GM19455 (cell line): ENCODE results near the gene GARS1.
"Not testable (repeated sequence)": the region's sequence is repeated elsewhere in the genome, so short reads cannot be mapped to it uniquely, and the experiment has no call there.

Experiments
- ATAC-seq: cut with Tn5 transposase; IDR thresholded peaks from one replicate; pipeline ENCODE4 v1.9.1; 2021; ENCODE audit not compliant: unreplicated experiment

Gene GARS1

DNA sequence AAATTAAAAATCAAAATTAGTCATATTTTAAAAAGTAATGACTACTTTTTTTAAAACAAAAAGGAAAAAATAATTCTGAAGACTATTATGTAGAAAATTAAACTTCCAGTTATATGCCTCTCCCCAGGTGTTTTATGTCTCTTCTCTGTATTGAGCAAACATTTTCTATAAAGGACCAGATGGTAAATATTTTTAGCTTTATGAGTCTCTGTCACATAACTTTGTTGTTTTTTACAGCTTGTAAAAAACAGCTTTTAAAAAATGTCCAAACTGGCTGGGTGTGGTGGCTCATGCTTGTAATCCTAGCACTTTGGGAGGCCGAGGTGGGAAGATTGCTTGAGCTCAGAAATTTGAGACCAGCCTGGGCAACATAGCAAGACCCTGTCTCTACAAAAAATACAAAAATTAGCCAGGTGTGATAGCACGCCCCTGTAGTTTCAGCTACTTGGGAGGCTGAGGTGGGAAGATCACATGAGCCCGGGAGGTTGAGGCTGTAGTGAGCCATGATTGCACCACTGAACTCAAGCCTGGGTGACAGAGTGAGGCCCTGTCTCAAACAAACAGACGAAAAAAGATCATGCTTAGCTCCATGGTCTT, 23.5 kb downstream of the GARS1 start:
- no peak for ATAC-seq

DNA sequence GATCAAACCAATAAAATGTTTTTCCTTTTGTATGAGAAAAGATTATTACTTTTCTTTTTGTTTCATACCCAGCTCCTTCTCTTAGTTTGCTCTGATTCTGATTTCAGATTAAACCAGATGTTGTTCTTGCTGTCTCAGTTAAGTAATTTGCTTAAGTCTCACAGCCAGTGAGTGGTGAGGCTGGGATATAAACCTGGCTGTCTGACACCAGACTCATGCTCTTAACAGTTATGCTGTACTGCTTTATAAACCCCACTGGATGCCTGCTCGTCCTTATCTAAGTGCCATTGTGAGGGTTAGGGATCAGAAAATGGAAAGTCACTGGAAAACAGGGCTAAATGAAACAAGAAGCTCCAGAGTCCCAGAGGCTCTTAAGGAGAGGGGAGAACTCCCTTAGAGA, 24.3 kb downstream of the GARS1 start:
- ATAC-seq: no peak

DNA sequence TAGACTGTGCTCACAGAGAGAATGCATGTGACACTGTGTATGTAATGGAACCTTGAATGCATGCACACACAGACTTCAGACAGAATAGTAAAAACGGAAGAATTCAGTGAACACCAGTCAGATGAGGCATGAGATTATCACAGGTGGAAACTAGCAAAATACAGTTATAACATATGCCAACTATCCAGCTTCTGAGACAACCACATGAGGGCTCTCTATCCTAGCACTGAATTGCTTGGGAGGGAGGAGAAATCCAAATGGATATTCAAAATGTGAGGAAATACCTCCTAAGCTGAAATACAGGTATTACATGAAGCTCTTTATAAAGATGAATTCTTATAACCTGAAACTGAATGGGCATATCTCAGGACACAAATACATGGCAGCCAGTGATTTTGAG, 30.6 kb downstream of the GARS1 start:
- ATAC-seq: no peak

DNA sequence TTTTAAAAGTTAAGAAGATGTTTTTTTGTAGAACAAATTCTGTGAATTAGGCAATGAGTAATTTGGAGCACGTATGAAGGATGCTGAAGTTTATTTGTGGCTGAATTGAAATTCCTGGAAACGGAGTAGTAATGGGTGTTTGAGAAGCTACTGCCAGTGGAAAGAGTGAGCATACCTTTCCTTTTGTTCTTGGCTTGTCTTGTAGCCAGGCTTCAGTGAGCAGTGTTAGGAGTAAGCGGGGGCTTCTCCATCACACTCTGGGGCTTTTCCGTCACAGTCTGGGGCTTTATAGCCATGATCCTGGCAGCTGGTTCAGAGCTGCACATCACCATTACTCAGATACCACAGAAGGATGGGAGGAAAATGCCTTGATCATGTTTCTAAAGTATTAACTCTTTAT, 32.3 kb downstream of the GARS1 start:
- ATAC-seq: no peak

DNA sequence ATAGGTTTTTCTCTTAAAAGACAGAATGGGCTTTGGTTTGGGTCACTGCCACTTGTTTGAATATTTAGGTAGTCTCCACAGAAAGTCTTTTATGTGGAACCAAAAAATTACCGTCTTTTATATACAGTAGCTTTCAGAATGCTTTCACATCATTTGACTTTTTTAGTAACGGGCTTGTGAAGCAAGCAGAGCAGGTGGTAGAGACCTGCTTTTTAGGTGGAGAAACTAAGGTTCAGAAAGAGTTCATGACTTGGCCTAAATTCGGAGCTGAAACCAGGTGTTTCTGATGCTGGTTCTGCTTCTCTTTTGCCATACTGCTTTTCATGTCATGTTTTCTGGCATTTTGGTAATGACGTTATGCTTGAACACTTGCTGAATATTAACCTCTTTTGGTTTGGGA, 36.3 kb downstream of the GARS1 start:
- peak; percentile 59 for ATAC-seq

DNA sequence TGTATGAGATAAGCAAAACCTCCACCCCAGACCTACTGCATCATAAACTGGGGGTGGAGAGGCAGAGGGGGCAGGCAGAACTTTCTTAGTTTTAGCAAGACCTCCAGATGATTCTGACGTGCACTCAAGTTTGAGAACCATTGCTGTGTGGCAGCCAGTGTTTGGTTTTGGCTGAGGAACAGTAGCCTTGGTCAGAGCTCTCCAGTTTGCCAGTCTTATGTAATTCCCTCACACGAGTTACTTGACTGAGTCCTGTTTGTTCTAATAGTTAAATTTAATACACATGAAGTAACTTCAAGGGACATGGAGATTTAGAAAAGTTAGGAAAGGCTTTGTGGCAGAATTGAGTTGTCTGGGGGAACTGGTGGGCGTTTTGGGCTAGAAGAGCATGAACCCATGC, 38.5 kb downstream of the GARS1 start:
- no peak for ATAC-seq

DNA sequence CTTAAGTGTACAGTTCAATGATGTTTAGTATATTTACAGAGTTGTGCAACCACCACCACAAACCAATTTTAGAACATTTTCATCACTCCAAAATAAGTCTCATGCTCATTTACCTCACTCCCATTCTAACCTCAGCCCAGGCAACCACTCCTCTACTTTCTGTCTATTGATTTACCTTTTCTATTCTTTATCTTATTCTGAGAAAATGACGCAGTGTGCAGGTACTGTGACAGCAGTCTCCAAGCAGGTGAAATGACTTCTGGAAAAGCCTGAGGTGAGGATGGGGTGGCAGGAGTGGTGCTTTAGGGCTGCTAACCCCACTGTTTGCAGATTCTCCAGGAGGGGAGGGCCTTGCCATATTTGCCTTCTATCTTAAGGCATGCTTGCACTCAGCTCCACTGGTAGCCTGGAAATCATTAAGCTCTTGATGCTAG, 39.5 kb downstream of the GARS1 start:
- ATAC-seq: no peak

DNA sequence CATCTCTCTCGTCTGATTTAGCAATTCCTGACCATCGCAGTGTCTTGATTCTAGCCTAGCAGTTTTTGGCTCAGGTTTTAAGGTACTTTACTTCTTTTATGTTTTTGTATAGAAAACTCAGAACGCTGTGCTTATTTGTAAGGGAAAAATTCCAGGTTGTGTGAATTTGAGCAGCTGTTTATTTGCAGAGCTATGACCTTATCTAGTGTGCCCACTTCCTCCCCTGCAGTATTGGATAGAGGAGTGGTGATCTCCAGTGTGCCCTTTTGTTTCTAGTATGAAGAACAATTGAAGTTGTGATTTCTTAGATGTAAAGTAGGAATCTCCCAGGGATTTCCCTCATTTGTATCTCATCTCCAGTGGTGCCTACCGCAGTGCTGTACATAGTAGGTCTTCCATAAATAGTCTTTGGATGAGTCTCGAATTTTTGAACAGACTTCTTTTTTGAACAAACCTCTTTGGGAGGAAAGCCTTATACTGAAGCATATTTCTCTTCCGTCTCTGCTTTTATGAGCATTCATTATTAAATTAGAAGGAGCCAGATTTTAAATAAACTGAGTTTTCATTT, 40.0 kb downstream of the GARS1 start:
- no peak for ATAC-seq

DNA sequence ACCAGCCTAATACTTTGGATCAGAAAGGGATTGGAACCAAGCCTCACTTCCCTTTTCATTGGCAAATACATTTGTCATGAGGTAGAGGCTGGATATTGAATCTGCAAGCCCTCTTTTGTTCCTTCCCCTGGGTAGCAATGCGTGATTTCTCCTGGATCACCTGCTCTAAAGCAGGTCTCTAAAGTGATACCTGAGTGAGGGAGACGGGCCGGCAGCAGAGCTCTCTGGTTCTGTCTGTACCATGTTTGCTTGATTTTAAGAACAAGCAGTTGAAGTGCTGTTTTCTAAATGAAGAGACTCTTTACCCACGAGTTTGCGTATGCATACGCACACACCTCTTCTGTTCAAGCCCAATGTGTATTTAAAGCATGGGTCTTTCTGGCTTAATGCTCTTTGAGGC, 41.1 kb downstream of the GARS1 start:
- ATAC-seq: no peak

DNA sequence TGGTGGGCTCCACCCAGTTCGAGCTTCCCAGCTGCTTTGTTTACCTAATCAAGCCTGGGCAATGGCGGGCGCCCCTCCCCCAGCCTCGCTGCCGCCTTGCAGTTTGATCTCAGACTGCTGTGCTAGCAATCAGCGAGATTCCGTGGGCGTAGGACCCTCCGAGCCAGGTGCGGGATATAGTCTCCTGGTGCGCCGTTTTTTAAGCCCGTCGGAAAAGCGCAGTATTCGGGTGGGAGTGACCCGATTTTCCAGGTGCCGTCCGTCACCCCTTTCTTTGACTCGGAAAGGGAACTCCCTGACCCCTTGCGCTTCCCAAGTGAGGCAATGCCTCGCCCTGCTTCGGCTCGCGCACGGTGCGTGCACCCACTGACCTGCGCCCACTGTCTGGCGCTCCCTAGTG, 47.6 kb downstream of the GARS1 start:
- ATAC-seq: not testable (repeated sequence)

DNA sequence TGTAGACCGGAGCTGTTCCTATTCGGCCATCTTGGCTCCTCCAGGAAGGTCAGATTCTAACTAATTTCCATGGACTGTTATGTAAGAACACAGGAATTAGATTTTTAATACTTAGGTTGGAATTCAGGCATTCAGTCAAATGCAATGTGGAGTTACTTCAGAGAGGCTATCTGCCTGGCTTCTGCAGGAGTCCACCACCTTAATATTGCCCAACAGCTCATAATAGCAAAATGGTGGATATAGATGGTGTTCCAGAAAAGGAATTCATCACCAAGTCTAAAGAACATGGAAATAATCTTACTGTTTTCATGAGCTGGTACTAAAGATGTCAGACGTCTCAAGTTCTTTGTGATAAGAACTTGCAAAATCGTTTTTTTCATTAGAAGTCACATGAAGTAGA, 48.1 kb downstream of the GARS1 start:
- ATAC-seq: no peak

DNA sequence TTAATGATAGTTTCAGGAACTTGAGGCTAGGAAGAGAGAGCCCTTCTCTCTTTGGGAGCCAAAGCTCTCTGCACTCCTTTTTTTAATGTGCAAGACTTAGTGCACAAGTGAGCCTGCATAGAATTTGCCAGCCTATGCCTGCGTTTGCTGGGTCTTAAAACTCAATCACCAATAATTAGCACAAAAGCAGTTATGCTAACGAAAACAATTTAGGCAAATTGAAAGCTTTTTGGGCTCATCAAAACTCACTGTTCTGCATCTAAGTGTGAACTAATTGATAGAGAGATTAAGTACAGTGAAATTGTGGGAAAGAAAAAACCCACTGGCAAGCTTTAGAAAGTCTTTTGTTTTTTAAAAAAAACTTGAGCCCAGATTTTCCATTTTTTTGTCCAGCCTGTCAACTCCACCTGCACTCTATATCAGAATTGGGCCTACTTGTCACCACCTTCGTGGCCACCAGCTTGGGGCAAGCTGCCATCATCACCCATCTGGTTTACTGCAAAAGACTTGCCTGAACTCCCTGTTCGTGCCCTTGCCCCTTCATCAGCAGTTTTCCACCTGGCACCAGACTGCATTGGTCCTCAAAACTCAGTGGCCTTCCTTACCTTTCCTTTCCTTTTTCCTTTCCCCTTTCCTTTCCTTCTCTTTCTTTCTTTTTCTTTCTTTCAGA, 49.7 kb downstream of the GARS1 start:
- ATAC-seq: no peak

DNA sequence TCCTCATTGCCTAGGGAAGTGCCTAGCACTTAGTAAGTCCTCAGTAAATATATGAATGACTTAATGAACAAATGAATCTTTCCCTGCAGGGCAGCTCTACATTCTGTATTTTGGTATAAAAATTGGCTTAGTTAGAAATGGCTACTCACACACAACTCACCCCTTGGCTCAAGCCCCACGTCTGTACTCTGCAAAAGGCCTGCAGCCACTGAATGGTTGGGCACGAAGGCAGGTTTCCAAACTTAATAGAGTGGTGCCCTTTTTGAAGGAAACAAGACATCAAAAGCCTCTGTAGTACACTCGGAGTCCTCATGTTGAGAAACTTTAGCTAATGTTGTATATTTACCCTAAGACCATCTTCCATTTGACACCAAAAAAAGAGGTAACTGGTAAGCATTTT, 51.0 kb downstream of the GARS1 start:
- no peak for ATAC-seq

DNA sequence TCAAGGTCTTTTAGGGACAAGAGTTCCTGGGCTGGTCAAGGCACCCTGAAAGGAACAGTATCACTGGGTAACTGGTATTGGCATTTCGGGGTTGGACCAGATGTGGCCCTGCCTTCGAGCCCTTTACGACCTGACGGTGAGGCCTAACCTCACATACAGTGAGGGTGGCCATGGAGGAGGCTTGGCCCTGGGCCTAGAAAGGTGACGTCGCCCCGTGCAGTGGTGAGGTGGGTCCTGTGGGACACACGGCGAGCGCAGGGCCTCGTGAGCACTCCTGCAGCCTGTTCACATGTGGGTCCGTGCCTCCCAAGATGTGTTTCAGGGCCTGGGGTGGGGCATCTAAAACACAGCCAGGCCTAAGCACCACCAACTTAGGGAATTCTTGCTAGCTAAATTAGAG, 51.5 kb downstream of the GARS1 start:
- ATAC-seq: no peak

DNA sequence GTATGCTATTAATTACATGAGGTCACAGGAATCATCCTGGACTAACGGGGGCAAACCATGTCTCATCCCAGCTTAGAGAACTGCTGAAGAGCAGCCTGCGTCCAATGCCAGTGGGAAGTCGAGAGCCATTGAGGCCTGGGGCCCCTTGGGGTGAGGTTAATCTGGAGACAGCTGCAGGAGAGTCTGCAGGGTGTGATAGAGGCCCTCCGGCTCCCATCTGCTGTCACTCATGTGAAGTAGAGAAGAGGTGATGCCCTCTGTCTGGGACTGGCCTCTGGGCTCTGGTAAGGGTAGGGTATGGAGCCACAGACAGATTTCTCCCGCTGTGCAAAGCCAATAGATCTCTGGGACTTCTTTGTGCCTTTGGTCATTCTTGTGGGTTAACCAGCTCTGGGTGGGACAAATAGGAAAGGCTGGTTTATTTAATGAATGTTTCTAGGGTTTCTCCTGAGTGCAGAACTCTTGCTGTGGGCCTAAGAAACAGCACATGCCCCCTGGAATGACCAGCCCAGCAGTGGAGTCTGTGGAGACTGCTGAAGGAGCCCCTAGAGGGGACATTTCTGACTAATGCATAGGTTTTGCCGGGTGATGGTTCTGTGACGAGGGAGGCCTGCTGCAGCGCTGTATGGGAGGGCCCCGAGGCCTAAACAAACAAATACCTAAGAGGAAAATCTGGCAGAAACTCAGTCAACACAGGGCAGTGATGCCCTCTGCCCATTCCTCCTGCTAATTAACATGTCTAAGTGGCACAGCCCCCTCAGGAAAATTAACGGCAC, 53.1 kb downstream of the GARS1 start:
- no peak for ATAC-seq

DNA sequence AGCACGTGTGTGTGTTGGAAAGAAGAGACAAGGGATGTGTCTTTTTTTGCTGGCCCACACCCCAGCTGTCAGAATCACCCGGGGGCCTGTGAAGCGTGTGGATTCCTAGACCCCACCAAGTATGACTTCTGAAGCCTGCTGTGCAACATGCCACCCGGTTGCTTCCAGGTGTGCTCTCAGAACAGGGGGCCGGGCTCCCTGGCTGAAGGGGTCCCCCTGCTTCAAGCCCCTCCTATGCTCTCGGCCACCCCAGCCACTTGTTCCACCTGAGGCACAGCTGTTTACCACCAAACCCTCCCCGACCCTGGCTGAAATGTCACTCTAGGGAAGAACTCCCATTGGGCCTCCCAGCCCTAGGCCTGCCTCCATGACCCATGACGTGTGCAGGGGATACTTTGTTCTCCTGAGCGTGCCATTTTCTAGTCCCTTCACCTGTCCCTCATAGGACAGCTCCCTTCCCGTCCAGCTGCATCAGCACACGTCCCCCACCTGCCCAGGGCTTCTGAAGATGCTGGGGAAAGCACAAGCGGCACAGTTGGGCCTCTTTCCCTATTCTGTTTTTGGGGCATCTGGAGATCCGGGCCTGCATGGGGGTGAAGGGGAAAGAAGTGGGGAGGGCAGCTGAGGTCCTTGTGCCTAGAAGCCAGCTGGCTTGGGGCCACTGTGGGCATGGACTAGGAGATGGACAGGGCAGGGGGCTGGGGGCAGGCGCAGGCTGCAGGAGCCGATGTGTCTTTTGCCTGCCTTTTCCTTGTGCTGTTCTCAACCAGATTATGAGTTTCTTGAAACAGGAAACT, 54.3 kb downstream of the GARS1 start:
- no peak for ATAC-seq

DNA sequence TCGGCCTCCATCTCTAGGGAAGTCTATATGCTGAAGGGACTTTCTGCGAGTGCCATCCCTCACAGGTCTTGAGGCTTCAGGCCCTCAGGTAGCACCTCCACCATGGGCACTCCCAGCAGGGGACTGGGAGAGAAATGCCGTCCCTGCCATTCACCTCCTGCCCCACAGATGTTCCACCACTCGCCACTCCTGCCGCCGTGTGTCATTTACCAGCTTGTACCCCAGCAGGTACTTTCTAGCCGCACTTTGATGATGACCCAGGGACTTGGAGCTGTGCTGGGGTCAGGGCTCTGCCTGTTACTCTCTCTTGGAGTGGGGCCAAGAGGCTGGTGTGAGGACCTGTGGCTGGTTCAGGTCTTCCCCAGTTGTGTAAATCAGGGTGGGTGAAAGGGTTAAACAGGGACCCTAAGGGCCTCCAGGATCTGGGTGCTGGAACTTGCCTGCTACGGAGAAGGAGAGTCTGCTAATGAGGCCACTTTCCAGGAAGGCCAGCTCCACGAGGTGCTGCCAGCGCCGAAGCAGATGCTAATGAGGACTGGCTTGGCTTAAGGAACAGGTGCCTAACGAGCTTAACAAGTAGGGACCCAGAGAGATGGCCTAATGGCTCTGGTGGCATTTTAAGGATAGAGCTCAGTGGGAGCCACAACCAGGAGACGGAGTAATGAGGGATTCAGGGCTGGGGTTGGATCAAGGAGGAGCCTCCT, 55.2 kb downstream of the GARS1 start:
- no peak for ATAC-seq

DNA sequence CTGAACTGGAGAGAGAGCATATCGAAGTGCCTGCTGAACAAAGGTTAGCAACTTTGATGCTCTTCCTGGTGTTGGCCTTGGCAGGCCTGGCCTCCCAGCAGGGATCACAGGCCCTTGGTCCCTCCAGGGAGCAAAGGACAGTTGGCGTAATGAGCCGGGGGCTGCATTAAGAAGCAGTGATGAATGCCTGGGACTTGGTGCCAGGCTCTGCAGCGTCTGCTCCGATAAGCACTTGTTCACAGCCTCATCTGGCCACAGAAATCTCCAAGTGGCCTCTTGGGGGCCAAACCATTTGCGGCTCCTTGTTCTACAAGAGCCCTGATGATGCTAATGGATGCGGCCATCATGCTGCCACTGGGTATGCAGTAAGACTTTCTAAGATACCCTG, 55.7 kb downstream of the GARS1 start:
- ATAC-seq: no peak

DNA sequence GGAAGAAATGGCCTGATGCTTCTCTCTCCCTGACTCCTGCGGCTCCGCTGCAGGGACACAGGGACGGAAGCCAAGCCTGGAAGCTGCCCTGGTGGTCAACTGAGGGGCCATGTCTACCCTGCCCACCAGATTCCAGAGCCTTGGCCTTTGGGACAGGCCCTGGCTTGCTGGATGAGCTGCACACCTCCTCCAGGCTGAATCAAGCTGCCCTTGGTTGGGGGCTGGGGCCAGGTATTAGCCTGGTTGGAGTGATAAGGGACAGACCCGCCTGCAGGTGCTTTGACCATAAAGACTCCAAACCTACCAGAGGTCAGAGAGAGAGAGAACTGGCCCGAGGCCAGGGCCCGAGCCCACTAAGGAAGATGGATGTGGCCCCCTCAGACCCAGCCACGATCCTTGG, 57.5 kb downstream of the GARS1 start:
- no peak for ATAC-seq
